Stimulated activated CD4-positive, alpha-beta T cell treated with anti-CD3 and anti-CD28 coated beads, Interleukin-12 subunit alpha, Interleukin-12 subunit beta, amount 100 ng/mL, for 48 hours (primary cell): ENCODE data around the gene TNFRSF14.

Experiments
- DNase-seq, 3 donors: peaks; one replicate each; pipeline ENCODE4 v3.0.0-alpha.2; 2020; ENCODE audit warnings: low read depth in 2 of 3, low spot score in 1 of 3

Gene TNFRSF14

DNA sequence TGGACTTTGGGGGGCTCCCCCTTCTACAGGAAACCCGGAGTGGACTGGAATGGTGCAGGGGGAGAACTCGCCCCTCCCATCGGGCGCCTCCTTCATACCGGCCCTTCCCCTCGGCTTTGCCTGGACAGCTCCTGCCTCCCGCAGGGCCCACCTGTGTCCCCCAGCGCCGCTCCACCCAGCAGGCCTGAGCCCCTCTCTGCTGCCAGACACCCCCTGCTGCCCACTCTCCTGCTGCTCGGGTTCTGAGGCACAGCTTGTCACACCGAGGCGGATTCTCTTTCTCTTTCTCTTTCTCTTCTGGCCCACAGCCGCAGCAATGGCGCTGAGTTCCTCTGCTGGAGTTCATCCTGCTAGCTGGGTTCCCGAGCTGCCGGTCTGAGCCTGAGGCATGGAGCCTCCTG is at the start of gene TNFRSF14:
Gene TNFRSF14, plus strand, starts transcription at position 95 of the 401 bp plus-strand sequence. Its CDS starts 294 bp downstream, at position 389.
- peak; percentile 51 to 59 (median 57) for DNase-seq

- DNase-seq: no peak
Measured at GRCh38 chr1:2506901-2507565, 49.1 kb upstream of the TNFRSF14 start.

GRCh38 chr1:2507744-2508155 is 48.4 kb upstream of the TNFRSF14 start:
- no peak for DNase-seq

DNA sequence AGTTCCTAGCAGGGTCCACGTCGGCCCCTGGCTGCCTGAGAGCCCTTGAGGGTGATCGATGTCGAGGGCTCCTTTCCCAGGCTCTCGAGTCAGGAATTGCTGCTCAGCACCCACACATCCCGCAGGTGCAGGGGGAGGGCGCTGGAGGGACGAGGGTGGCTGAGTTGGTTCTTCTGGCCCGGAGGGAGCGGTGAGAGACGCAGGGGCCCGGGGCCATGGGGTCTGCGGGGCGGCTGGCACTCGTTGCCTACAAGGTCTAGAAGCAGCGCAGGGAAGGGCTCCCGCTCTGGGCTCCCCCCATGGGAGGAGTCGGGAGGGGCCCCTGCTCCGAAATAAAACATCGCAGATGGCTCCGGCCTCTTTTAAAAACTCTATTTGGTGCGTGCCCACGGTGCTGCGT is 48.0 kb upstream of the TNFRSF14 start:
- DNase-seq: no peak

DNA sequence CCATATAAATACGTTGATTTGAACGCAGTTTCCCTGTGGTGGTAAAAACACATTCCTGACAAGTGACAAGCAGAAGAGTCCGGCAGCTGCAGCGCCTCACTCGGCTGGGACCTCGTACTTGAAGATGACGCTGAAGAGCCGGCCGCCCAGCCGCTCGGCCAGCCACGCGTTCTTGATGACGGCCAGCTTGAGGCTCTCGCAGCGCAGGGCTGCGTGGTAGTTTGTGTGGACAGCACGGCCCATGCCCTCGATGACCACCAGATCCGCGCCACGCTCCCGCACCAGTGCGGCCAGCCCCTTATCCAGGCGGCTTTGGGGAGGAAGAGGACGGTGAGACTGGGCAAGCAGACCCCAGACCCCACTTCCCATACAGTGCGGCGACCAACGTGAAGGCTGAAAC is 47.4 kb upstream of the TNFRSF14 start:
- DNase-seq: no peak

DNA sequence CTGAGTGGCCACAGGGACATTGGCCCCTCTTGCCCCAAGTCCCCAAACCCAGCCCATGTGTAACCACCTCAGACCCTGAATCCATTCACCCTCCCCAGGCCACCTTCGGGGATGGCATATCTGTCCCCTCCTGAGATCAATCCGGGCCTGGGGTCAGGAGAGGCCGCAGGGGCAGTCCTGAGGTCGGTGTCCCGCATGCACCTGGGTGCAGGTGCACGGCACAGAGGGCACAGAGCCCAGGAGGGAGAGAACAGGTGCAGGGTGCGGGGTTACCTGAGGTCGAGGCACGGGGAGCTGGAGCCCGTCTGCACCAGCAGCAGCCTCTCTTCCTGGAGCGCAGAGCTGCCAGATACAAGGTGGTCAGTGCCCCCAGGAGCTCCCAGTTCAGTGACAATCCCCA is 46.6 kb upstream of the TNFRSF14 start:
- DNase-seq: no peak

- no peak for DNase-seq
Measured at GRCh38 chr1:2510366-2511155, 45.6 kb upstream of the TNFRSF14 start.

GRCh38 chr1:2512862-2513421 is 43.2 kb upstream of the TNFRSF14 start:
- DNase-seq: no peak

GRCh38 chr1:2513939-2514652 is 42.1 kb upstream of the TNFRSF14 start:
- no peak for DNase-seq

DNA sequence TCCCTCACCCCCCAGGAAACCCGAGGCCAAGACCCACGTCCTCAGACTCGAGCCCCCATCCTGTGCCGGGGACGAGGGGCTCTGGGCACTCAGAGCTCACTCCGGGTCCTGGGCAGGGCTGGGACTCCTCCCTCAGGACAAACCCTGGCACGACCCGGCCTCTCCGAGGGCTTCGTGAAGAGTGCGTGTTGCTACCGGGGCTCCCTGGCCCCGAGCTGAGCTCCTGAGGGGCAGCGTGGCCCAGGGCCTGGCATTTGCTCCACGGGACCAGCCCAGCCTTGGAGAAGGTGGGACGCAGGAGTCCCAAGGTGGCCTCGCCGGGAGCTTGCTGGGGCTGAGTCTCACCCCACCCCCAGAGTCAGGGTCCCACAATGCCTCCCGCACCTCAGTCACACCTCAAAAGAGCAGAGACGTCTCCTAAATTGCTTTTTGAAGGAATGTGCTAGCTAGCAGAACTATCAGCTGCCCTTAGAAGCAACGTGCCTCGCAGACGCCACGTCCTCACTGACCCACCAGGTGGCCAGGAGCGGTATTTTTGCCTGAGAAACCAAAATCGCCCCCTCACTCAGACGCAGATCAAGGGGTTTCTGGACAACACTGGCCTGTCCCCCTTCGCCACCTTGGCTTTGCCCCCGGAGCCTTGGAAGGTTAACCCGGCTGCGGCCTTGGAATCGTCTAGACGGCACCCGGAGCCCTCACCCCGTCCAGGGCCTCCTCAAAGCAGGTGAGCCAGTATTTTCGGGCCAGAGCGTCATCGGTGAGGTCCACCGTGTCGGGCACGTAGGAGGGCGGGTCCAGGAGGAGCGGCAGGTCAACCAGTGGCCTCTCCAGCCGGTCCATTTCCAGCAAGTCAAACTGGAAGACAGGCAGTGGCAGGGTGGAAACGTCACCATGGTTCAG is 41.1 kb upstream of the TNFRSF14 start:
- no peak for DNase-seq

- DNase-seq: no peak
Measured at GRCh38 chr1:2515763-2516080, 40.4 kb upstream of the TNFRSF14 start.

DNA sequence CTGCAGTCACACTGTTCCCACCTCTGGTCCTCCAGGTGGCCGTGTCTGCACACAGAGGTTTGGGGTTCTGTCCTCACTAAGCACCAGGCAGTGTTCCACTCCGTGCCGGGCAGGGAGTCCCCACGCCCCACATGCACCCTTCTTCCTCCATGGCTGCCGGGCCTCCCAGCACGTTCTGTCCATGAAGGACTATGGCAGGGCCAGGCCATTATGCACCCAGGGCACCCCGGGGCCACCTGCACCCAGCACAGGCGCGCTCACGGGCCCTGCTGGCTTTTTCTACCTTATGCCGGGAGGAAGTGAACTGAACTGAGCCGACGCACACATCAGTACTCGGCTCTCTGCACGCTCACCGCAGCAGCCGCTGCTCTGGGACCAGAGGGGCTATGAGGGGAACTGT is 40.0 kb upstream of the TNFRSF14 start:
- no peak for DNase-seq

DNA sequence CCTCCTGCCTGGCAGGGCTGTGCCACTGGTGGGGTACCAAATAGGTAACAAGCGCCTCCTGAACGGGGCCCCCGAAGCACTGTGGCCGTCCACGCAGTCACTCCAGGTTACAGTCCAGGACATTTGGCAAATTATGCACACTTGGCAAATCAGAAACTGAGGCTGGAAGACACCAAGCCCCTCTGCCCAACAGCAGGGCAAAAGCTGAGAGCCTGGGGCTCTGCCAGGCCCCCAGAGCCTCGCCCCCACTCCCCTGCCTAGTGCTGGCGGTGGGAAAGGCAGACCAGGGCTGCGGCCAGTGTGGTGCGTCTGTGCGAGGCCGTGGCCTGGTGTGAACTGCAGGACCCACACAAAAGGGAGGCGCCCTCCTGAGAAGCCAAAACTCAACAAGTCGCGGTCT is 39.2 kb upstream of the TNFRSF14 start:
- DNase-seq: no peak

- DNase-seq: no peak
Measured at GRCh38 chr1:2517966-2518365, 38.2 kb upstream of the TNFRSF14 start.

DNA sequence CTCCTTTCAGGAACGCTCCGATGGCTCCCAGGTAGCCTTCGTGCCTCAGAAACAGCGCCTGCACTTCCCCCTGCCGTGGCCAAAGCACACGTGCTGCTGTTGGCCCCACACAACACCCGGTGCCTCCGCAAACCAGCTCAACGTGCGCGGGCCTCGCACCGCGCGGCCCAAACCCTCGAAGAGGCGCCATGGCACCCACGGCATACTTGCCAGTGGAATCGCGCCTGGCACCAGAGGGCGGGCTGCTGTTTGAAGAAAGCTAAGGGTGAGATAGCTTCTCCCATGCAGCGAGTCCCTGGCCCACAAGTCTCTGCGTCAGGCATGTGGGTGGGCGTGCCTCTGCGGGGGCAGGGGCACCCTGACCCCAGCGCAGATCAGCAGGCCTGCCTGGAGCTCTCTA is 37.6 kb upstream of the TNFRSF14 start:
- DNase-seq: no peak

DNA sequence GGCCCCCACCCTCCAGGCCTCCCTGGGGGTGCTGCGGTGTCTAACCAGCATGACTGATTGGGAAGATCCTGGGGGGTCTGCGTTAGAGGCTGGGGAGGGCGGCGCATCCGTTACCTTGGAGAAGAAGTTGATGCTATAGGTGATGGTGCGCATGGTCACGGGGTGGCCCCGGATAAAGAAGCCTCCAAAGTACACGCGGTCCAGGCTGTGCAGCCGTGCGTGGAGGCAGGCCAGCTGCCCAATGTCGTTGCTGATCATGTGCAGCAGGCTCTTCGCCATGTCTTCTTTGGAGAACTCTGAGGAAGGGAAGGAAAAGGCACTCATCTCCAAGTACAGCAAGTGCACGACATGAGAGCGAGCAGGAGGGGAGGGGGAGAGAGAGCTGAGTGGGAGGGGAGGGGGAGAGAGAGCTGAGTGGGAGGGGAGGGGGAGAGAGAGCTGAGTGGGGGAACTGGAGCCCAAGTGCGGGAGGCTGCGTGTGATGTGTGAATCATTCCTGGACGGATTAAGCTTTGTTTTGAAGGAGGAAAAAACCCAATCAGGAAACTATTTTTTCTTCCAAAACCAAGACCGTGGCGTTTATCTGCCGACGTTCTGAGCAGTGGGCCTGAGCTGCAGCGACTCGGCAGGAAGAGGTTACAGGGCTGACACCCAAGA is 37.0 kb upstream of the TNFRSF14 start:
- no peak for DNase-seq

DNA sequence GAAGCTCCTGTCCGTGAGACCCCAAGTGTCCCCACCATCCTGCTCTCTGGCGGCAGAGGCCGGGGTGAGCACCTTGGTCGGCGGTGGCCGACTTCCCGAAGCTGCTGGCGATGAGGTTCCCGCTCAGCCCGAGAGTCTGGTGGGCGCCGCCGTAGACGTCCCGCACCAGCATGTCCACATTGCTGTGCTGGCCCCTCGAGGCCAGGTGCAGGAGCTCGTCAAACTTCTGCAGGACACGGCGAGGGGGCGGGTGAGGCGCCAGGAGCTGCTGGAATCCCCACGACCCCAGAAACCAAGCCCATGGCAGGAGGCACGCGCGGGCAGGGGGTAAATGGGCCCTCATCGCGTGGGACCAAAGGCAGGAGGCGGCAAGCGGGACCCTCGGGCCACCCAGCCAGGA is 36.4 kb upstream of the TNFRSF14 start:
- no peak for DNase-seq

- no peak for DNase-seq
Measured at GRCh38 chr1:2520206-2520605, 36.0 kb upstream of the TNFRSF14 start.

GRCh38 chr1:2520806-2521205 is 35.4 kb upstream of the TNFRSF14 start:
- DNase-seq: no peak

DNA sequence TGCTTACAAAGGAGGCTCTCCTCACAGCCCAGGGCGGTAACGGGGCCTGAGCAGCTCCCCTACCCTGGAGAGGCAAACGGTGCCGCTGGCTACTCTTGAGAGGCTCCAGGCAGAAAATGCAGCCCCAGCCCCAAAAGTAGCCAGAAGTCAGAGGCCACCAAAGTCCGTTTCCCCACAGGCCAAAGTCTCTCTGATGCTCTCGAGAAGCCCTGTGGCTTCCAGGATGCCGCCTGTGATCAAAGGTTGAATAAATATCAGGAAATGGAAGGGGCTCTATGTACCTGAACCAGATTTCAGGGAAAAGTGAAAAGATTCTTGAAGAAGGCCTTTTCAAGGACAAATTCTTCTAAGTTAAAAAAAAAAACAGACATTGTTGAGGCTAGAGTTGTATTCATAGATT is 33.9 kb upstream of the TNFRSF14 start:
- no peak for DNase-seq
